Upper lobe of left lung (tissue), 4 donors: Measurements from ENCODE around the gene CFP.

Source experiments
- CTCF ChIP-seq, 6 experiments: fragments of 450-650 bp in 4 of 6; fragments of 200-600 bp in 2 of 6; sonication (generic) in 2 of 6; IDR thresholded peaks; one replicate each; pipeline ENCODE4 v1.5.1; 2016 to 2019; ENCODE audit warnings: antibody characterized with exemption in 6 of 6
- POLR2A ChIP-seq, 4 donors: fragments of 450-650 bp; IDR thresholded peaks; one replicate each; pipeline ENCODE4 v1.5.1; 2016 to 2017; ENCODE audit warnings: antibody characterized with exemption in 4 of 4, mild to moderate bottlenecking in 2 of 4

DNA sequence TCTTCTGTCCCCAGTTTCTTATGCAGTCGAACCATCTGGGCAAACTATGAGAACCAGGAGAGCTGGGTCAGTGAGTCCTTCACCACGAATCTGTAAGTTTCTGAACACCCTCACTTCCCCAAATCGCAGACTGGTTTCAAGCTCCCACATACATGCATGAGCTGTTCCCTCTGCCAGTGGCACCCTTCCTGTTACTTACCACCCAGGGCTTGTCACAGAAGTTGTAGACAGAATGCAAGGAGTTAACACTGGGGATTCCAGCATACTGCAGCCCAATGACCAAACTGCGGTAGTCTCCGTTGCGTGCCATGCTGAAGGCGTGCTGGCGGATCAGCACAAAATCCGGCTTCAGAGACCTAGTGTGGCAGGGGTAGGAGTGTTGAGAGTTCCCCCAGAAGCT is 24.7 kb downstream of the CFP start:
- no peak for TF ChIP-seq CTCF (IDR thresholded peaks at IDR 0.05)
- TF ChIP-seq POLR2A (IDR thresholded peaks at IDR 0.05), result no peak
